Fibroblast of lung (primary cell): ENCODE results near the gene SNAP25. TPM values are rescaled to one million over a fixed set of nuclear protein-coding genes. Genes with fewer than 3 reads are reported as not detected.
A peak's percentile ranks its signal among the peaks of the same experiment; 100 is the strongest.

ENCODE experiments used
- DNase-seq, 2 donors: peaks; one replicate each; pipeline versions ENCODE4 v3.0.0 to v3.0.0-alpha.2; 2010; ENCODE audit warnings: low read depth in 2 of 2
- H2AFZ ChIP-seq: 2 replicates; pipeline ENCODE4 v1.5.1; 2012; ENCODE audit warnings: low read length, control low read depth, inconsistent platforms
- H3K27ac ChIP-seq: 2 replicates; pipeline ENCODE4 v1.5.1; 2011; ENCODE audit warnings: low read length, control low read depth; ENCODE audit not compliant: insufficient read depth
- H3K27me3 ChIP-seq: 2 replicates; pipeline ENCODE4 v1.5.1; 2011; ENCODE audit warnings: mild to moderate bottlenecking, low read length; ENCODE audit not compliant: control insufficient read depth, insufficient read depth
- H3K36me3 ChIP-seq: 2 replicates; pipeline ENCODE4 v1.5.1; 2011; ENCODE audit warnings: low read length; ENCODE audit not compliant: control insufficient read depth, insufficient read depth
- H3K4me1 ChIP-seq: 2 replicates; pipeline ENCODE4 v1.5.1; 2011; ENCODE audit warnings: low read length; ENCODE audit not compliant: control insufficient read depth, insufficient read depth; ENCODE audit errors: extremely low read depth
- H3K4me2 ChIP-seq: 2 replicates; pipeline ENCODE4 v1.5.1; 2011; ENCODE audit warnings: low read length, control low read depth; ENCODE audit not compliant: insufficient read depth; ENCODE audit errors: extremely low read depth
- H3K4me3 ChIP-seq, 4 experiments: fragments of 200-600 bp in 1 of 4; sonication (generic) in 1 of 4; replicated peaks in 1 of 4; 2 replicates each; pipeline ENCODE4 v1.5.1; 2011 to 2016; ENCODE audit warnings: low read length in 4 of 4, low read depth in 3 of 4, mild to moderate bottlenecking in 3 of 4, control low read depth in 2 of 4, inconsistent platforms in 1 of 4, mixed read lengths in 1 of 4; ENCODE audit not compliant: insufficient read depth in 1 of 4; ENCODE audit errors: control extremely low read depth in 1 of 4
- H3K79me2 ChIP-seq: 2 replicates; pipeline ENCODE4 v1.5.1; 2012; ENCODE audit warnings: mild to moderate bottlenecking, low read length, inconsistent platforms; ENCODE audit not compliant: control insufficient read depth, insufficient read depth
- H3K9ac ChIP-seq: 2 replicates; pipeline ENCODE4 v1.5.1; 2011; ENCODE audit warnings: mild to moderate bottlenecking, low read length, control low read depth; ENCODE audit not compliant: insufficient read depth
- H3K9me3 ChIP-seq: 2 replicates; pipeline ENCODE4 v1.5.1; 2012; ENCODE audit warnings: low read depth, low read length; ENCODE audit not compliant: control insufficient read depth, insufficient read depth
- H4K20me1 ChIP-seq: 2 replicates; pipeline ENCODE4 v1.5.1; 2011; ENCODE audit warnings: low read length; ENCODE audit not compliant: control insufficient read depth, insufficient read depth; ENCODE audit errors: extremely low read depth
- CTCF ChIP-seq, 2 donors: IDR thresholded peaks in 1 of 2; conservative IDR thresholded peaks in 1 of 2; 1 replicate in 1 of 2; 2 replicates in 1 of 2; pipeline ENCODE4 v1.5.1; 2011 to 2012; ENCODE audit warnings: low read length in 2 of 2, control low read depth in 1 of 2, inconsistent platforms in 1 of 2, low read depth in 1 of 2, mild to moderate bottlenecking in 1 of 2
- EZH2 ChIP-seq: IDR thresholded peaks from 2 replicates; pipeline ENCODE4 v1.5.1; 2012; ENCODE audit warnings: low read length, control low read depth, mild to moderate bottlenecking; ENCODE audit errors: missing control alignments
- polyA plus RNA-seq, 2 donors: library from polyadenylated mRNA; depleted of rRNA in 1 of 2; stranded (reverse) in 1 of 2; unstranded in 1 of 2; fragments of >200 nt; gene quantifications; 2 replicates each; pipeline ENCODE4 v1.2.1, GENCODE V29; 2011 to 2012; ENCODE audit warnings: missing spikeins in 1 of 2
- total RNA-seq: library from RNA; depleted of rRNA; stranded (reverse); fragments of >200 nt; gene quantifications from 2 replicates; pipeline ENCODE4 v1.2.1, GENCODE V29; 2014

The SNAP25 gene
- total and polyA plus RNA-seq, 2 donors (not counting 1 experiment from before 2014, with no cell fraction given), result 4.5 to 8.2 TPM

- Histone ChIP-seq H3K27ac (no peak overlapping the region), H3K9me3 (no peaks in the 10 kb centered on the region), H3K9ac (no peak overlapping the region), H3K4me3 (no peak overlapping the region), H3K4me2 (no peak overlapping the region), H3K79me2 (no peaks in the 10 kb centered on the region), H2AFZ (no peak overlapping the region), H3K4me1 (peaks cover 1% of the 10 kb centered on the region), H4K20me1 (no peaks in the 10 kb centered on the region), H3K36me3 (no peaks in the 10 kb centered on the region), H3K27me3 (no peaks in the 10 kb centered on the region)
- peak in 1 of 2 donors; percentile 62 for DNase-seq
- TF ChIP-seq EZH2 (no peak), CTCF (conservative IDR thresholded peaks at IDR 0.05 in 1 of 2, IDR thresholded peaks at IDR 0.05 in 1 of 2; ENCODE audit: low read depth in 1 of 2, low read length in 2 of 2) (no peak)
Measured at GRCh38 chr20:10319855-10320254, 101.2 kb downstream of the SNAP25 start.

GRCh38 chr20:10321138-10321717, 102.6 kb downstream of the SNAP25 start:
- H2AFZ ChIP-seq, result no peak overlapping the region
- H3K36me3 ChIP-seq, result no peaks in the 10 kb centered on the region
- H3K9ac ChIP-seq, result no peak overlapping the region
- H3K79me2 ChIP-seq, result no peaks in the 10 kb centered on the region
- no peaks in the 10 kb centered on the region for H3K27me3 ChIP-seq
- no peak overlapping the region for H3K27ac ChIP-seq
- H3K4me3 ChIP-seq, result no peak overlapping the region
- H3K9me3 ChIP-seq, result no peaks in the 10 kb centered on the region
- TF ChIP-seq CTCF (conservative IDR thresholded peaks at IDR 0.05 in 1 of 2, IDR thresholded peaks at IDR 0.05 in 1 of 2; ENCODE audit: low read depth in 1 of 2, low read length in 2 of 2) (no peak), EZH2 (no peak)
- no peak overlapping the region for H3K4me2 ChIP-seq
- H4K20me1 ChIP-seq, result no peaks in the 10 kb centered on the region
- no peaks in the 10 kb centered on the region for H3K4me1 ChIP-seq
- no peak for DNase-seq

- no peak for TF ChIP-seq EZH2
- TF ChIP-seq CTCF (conservative IDR thresholded peaks at IDR 0.05 in 1 of 2, IDR thresholded peaks at IDR 0.05 in 1 of 2; ENCODE audit: low read depth in 1 of 2, low read length in 2 of 2), result no peak
- Histone ChIP-seq H4K20me1 (no peaks in the 10 kb centered on the region), H3K36me3 (no peaks in the 10 kb centered on the region), H3K4me1 (no peaks in the 10 kb centered on the region), H3K27me3 (no peaks in the 10 kb centered on the region), H3K9me3 (no peaks in the 10 kb centered on the region), H2AFZ (no peak overlapping the region), H3K27ac (no peak overlapping the region), H3K9ac (no peak overlapping the region), H3K4me3 (no peak overlapping the region), H3K79me2 (no peaks in the 10 kb centered on the region), H3K4me2 (no peak overlapping the region)
- DNase-seq, result peak in 1 of 2 donors; percentile 60
Measured at GRCh38 chr20:10322073-10323012, 103.7 kb downstream of the SNAP25 start.
